ENCODE measurements around the gene SNIP1. TPM values are rescaled to one million over a fixed set of nuclear protein-coding genes. Genes with fewer than 3 reads are reported as not detected.
A peak's percentile ranks its signal among the peaks of the same experiment; 100 is the strongest.
"Not testable (repeated sequence)": the region's sequence is repeated elsewhere in the genome, so short reads cannot be mapped to it uniquely, and the experiment has no call there.

SNIP1 gene
- total and polyA plus RNA-seq, 2 experiments from 2014 or later: 6.1 to 12.8 TPM

- H3K9me3 ChIP-seq (ENCODE audit: low read depth): no peaks in the 10 kb centered on the region
- H3K4me1 ChIP-seq (ENCODE audit: low read depth): no peaks in the 10 kb centered on the region
- H3K4me3 ChIP-seq: no peak overlapping the region
- peaks cover 21% of the 10 kb centered on the region for H3K36me3 ChIP-seq
- no peak for DNase-seq (ENCODE audit: low read depth in 1 of 2, low spot score in 1 of 2)
- H3K27me3 ChIP-seq: no peaks in the 10 kb centered on the region
- TF ChIP-seq CTCF (IDR thresholded peaks at IDR 0.05; ENCODE audit: low read depth, low read length): no peak
- no peak overlapping the region for H3K27ac ChIP-seq
Observed at GRCh38 chr1:37544530-37544929, 9.6 kb downstream of the SNIP1 start.

- Histone ChIP-seq H3K9me3 (ENCODE audit: low read depth) (no peaks in the 10 kb centered on the region), H3K27me3 (no peaks in the 10 kb centered on the region), H3K4me1 (ENCODE audit: low read depth) (no peaks in the 10 kb centered on the region), H3K4me3 (no peak overlapping the region), H3K36me3 (peaks cover 42% of the 10 kb centered on the region), H3K27ac (no peak overlapping the region)
- TF ChIP-seq CTCF (IDR thresholded peaks at IDR 0.05; ENCODE audit: low read depth, low read length): no peak
- DNase-seq (ENCODE audit: low read depth in 1 of 2, low spot score in 1 of 2): no peak
Observed at GRCh38 chr1:37540036-37540785, 13.9 kb downstream of the SNIP1 start.

GRCh38 chr1:37539154-37539553 lies 14.9 kb downstream of the SNIP1 start:
- H3K36me3 ChIP-seq: peaks cover 36% of the 10 kb centered on the region
- H3K27me3 ChIP-seq; H3K4me1 ChIP-seq (ENCODE audit: low read depth); H3K9me3 ChIP-seq (ENCODE audit: low read depth); H3K4me3 ChIP-seq; DNase-seq (ENCODE audit: low read depth in 1 of 2, low spot score in 1 of 2); H3K27ac ChIP-seq: not testable (repeated sequence)

GRCh38 chr1:37537378-37537777 lies 16.7 kb downstream of the SNIP1 start:
- TF ChIP-seq CTCF (IDR thresholded peaks at IDR 0.05; ENCODE audit: low read depth, low read length): no peak
- Histone ChIP-seq H3K4me3 (no peak overlapping the region), H3K4me1 (ENCODE audit: low read depth) (no peaks in the 10 kb centered on the region), H3K36me3 (peaks cover 36% of the 10 kb centered on the region), H3K27me3 (no peaks in the 10 kb centered on the region), H3K9me3 (ENCODE audit: low read depth) (no peaks in the 10 kb centered on the region), H3K27ac (no peak overlapping the region)
- DNase-seq (ENCODE audit: low read depth in 1 of 2, low spot score in 1 of 2): peak in 1 of 2 donors; percentile 45

GRCh38 chr1:37533317-37534093 lies 20.6 kb downstream of the SNIP1 start:
- Histone ChIP-seq H3K27me3 (no peaks in the 10 kb centered on the region), H3K27ac (no peak overlapping the region), H3K4me3 (no peak overlapping the region), H3K9me3 (ENCODE audit: low read depth) (no peaks in the 10 kb centered on the region), H3K4me1 (ENCODE audit: low read depth) (no peaks in the 10 kb centered on the region), H3K36me3 (peaks cover 18% of the 10 kb centered on the region)
- no peak for DNase-seq (ENCODE audit: low read depth in 1 of 2, low spot score in 1 of 2)
- TF ChIP-seq CTCF (IDR thresholded peaks at IDR 0.05; ENCODE audit: low read depth, low read length): no peak

- H3K27me3 ChIP-seq; DNase-seq (ENCODE audit: low read depth in 1 of 2, low spot score in 1 of 2); H3K4me3 ChIP-seq; H3K4me1 ChIP-seq (ENCODE audit: low read depth); H3K9me3 ChIP-seq (ENCODE audit: low read depth); H3K27ac ChIP-seq: not testable (repeated sequence)
- H3K36me3 ChIP-seq: peaks cover 13% of the 10 kb centered on the region
Observed at GRCh38 chr1:37532418-37533156, 21.5 kb downstream of the SNIP1 start.

- DNase-seq (ENCODE audit: low read depth in 1 of 2, low spot score in 1 of 2); H3K4me1 ChIP-seq (ENCODE audit: low read depth); H3K27ac ChIP-seq; H3K9me3 ChIP-seq (ENCODE audit: low read depth); H3K4me3 ChIP-seq; H3K36me3 ChIP-seq; H3K27me3 ChIP-seq: not testable (repeated sequence)
Observed at GRCh38 chr1:37529888-37530287, 24.2 kb downstream of the SNIP1 start.
